ENCODE results near the gene ID1. TPM values are rescaled to one million over a fixed set of nuclear protein-coding genes. Genes with fewer than 3 reads are reported as not detected.
"Not testable (repeated sequence)": the region's sequence is repeated elsewhere in the genome, so short reads cannot be mapped to it uniquely, and the experiment has no call there.

The ID1 gene
- total and polyA plus RNA-seq, 10 of the 15 experiments (the other 5 are each of a cell fraction or from before 2014, with no cell fraction given) = 0.09 to 1.3 (median 0.47) TPM; not detected in 2

DNA sequence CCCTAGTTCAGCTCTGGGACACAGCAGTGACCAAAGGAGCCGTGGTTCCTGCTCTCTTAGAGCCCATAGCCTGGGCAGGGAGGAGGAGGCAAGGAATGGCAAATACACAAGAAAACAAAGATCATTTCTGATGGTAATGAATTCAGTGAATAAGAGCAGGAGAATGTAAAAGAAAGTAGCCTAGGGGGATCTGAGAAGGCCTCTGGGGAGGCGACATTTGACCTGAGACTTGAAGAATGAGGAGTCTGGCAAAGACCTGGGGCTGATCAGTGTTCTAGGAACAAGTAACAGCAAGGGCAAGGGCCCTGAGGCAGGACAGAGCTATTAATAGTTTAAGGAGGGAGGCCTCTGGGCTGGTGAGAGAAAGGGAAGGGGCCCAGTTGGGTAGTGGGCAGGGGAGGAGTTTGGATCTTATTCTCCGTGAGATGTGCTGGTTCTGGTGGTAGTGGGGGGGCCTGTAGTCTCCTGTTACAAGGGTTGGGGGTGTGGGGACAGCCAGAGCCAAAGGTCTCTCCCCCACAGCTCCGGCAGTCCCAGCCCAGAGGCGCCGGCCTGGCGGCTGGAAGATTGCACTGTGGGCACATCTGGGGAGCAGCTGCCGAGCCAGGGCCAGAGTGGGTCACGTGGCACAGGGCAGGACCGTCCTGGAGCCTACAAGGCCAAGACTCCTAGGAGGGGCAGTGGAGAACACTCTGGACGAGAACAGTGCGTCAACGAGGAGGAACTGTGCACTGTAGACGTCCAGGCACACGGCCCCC lies 9.3 kb upstream of the ID1 start:
- H3K4me3 ChIP-seq = no peak overlapping the region
- no peak for DNase-seq (ENCODE audit: low read depth, low spot score)
- in situ Hi-C loops (cut with MboI) = no loop called here
- no peak overlapping the region for H3K27ac ChIP-seq (ENCODE audit: control insufficient read depth, insufficient read depth)
- H2AFZ ChIP-seq (ENCODE audit: control insufficient read depth, low read depth, low read length) = no peak overlapping the region
- no TSS peak for BruUV-seq (replicated peaks)
- intact Hi-C loops (cut with micrococcal nuclease; ENCODE audit: unreplicated experiment) = no loop called here
- H4K20me1 ChIP-seq (ENCODE audit: control insufficient read depth, insufficient read depth) = no peaks in the 10 kb centered on the region
- no peaks in the 10 kb centered on the region for H3K79me2 ChIP-seq (ENCODE audit: control insufficient read depth, insufficient read depth, low read length)
- ChIA-PET RAD21 (ENCODE audit: unreplicated experiment) (interaction anchor here (1.2 to 2.0 kb wide), 2 partner anchors 17 to 23 kb away, joined by 5 to 6 read pairs; no protein-coding TSS in a partner anchor), POLR2A (no interaction called here), SMC1A (ENCODE audit: uncharacterized antibody, unreplicated experiment) (no interaction called here), CTCF (interaction anchor here (0.7 to 1.1 kb wide), 2 partner anchors 8 to 17 kb away, joined by 3 to 4 read pairs; no protein-coding TSS in a partner anchor)
- H3K9ac ChIP-seq (ENCODE audit: control insufficient read depth, insufficient read depth, low read length) = no peak overlapping the region
- H3K4me1 ChIP-seq (ENCODE audit: control insufficient read depth, insufficient read depth, low read length) = peaks cover 6% of the 10 kb centered on the region
- H3K4me2 ChIP-seq (ENCODE audit: control insufficient read depth, insufficient read depth) = no peak overlapping the region
- no peaks in the 10 kb centered on the region for H3K36me3 ChIP-seq (ENCODE audit: control insufficient read depth in 2 of 2, insufficient read depth in 2 of 2, low read length in 1 of 2)
- no peaks in the 10 kb centered on the region for H3K27me3 ChIP-seq (replicated peaks in 1 of 2; ENCODE audit: control insufficient read depth in 2 of 2, insufficient read depth in 2 of 2, low read length in 1 of 2)
- no peak for TF ChIP-seq PAX5 (IDR thresholded peaks at IDR 0.05; ENCODE audit: borderline replicate concordance, low read depth, low read length)
- TF ChIP-seq, protein P1, sequence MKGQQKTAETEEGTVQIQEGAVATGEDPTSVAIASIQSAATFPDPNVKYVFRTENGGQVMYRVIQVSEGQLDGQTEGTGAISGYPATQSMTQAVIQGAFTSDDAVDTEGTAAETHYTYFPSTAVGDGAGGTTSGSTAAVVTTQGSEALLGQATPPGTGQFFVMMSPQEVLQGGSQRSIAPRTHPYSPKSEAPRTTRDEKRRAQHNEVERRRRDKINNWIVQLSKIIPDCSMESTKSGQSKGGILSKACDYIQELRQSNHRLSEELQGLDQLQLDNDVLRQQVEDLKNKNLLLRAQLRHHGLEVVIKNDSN (IDR thresholded peaks at IDR 0.05; ENCODE audit: borderline replicate concordance, extremely low read length, insufficient read depth, low read depth, low read length) = peak; percentile 52
- TF ChIP-seq NR2C1 (IDR thresholded peaks at IDR 0.05) = no peak
- TF ChIP-seq, protein P2, sequence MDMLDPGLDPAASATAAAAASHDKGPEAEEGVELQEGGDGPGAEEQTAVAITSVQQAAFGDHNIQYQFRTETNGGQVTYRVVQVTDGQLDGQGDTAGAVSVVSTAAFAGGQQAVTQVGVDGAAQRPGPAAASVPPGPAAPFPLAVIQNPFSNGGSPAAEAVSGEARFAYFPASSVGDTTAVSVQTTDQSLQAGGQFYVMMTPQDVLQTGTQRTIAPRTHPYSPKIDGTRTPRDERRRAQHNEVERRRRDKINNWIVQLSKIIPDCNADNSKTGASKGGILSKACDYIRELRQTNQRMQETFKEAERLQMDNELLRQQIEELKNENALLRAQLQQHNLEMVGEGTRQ (IDR thresholded peaks at IDR 0.05; ENCODE audit: borderline replicate concordance, low read depth, low read length) = no peak
- ATAC-seq = no peak; the same call in none of the 3 replicates
- no peak for FAIRE-seq
- 37% methylated on average over 15 of the region's 15 CpGs for WGBS (ENCODE audit: insufficient coverage, insufficient replicate concordance, low lambda C conversion rate, missing lambda C conversion rate)
- H3K9me3 ChIP-seq (replicated peaks; ENCODE audit: control insufficient read depth, insufficient read depth, low read length) = no peaks in the 10 kb centered on the region

DNA sequence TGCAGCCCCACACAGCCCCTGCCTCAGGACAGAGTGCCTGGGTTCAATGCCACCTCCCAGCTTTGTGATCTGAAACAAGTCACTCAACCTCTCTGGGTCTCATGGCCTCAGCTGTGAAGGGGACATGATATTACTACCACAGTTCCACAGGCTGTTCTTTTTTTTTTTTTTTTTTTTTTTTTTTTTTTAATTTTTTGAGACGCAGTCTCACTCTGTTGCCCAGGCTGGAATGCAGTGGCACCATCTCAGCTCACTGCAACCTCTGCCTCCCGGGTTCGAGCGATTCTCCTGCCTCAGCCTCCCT lies 8.7 kb upstream of the ID1 start:
- H3K4me1 ChIP-seq (ENCODE audit: control insufficient read depth, insufficient read depth, low read length); in situ Hi-C loops (cut with MboI); FAIRE-seq; BruUV-seq (replicated peaks); H3K4me2 ChIP-seq (ENCODE audit: control insufficient read depth, insufficient read depth); intact Hi-C loops (cut with micrococcal nuclease; ENCODE audit: unreplicated experiment); POLR2A ChIA-PET; H3K9me3 ChIP-seq (replicated peaks; ENCODE audit: control insufficient read depth, insufficient read depth, low read length); ATAC-seq; H2AFZ ChIP-seq (ENCODE audit: control insufficient read depth, low read depth, low read length); H3K4me3 ChIP-seq; H4K20me1 ChIP-seq (ENCODE audit: control insufficient read depth, insufficient read depth); H3K27me3 ChIP-seq (replicated peaks in 1 of 2; ENCODE audit: control insufficient read depth in 2 of 2, insufficient read depth in 2 of 2, low read length in 1 of 2); H3K36me3 ChIP-seq (ENCODE audit: control insufficient read depth in 2 of 2, insufficient read depth in 2 of 2, low read length in 1 of 2); H3K79me2 ChIP-seq (ENCODE audit: control insufficient read depth, insufficient read depth, low read length); H3K27ac ChIP-seq (ENCODE audit: control insufficient read depth, insufficient read depth); DNase-seq (ENCODE audit: low read depth, low spot score); H3K9ac ChIP-seq (ENCODE audit: control insufficient read depth, insufficient read depth, low read length): not testable (repeated sequence)
- ChIA-PET RAD21 (ENCODE audit: unreplicated experiment) (interaction anchor here (1.2 to 2.0 kb wide), 2 partner anchors 17 to 24 kb away, joined by 5 to 6 read pairs; no protein-coding TSS in a partner anchor), SMC1A (ENCODE audit: uncharacterized antibody, unreplicated experiment) (interaction anchor here (1.1 kb wide), 1 partner anchor 16 kb away, joined by 4 read pairs; no protein-coding TSS in a partner anchor), CTCF (interaction anchor here (0.7 to 1.1 kb wide), 2 partner anchors 8 to 16 kb away, joined by 3 to 4 read pairs; no protein-coding TSS in a partner anchor)
- WGBS (ENCODE audit: insufficient coverage, insufficient replicate concordance, low lambda C conversion rate, missing lambda C conversion rate) = 43% methylated on average over 3 of the region's 4 CpGs
